Neuronal stem cell (in vitro differentiated cells): Measurements from ENCODE around the gene ABCB6.

ENCODE experiments used
- DNase-seq: peaks from one replicate; pipeline ENCODE4 v3.0.0-alpha.2; 2013; ENCODE audit warnings: low spot score
- H2AFZ ChIP-seq: one replicate; pipeline ENCODE4 v1.6.1; 2013; ENCODE audit warnings: mild to moderate bottlenecking, low read length, inconsistent platforms
- H2AK5ac ChIP-seq: 2 replicates; pipeline ENCODE4 v1.6.1; 2013; ENCODE audit warnings: low read depth, mild to moderate bottlenecking, inconsistent platforms, low read length, moderate library complexity, mixed read lengths
- H2BK120ac ChIP-seq: 2 replicates; pipeline ENCODE4 v1.6.1; 2013; ENCODE audit warnings: low read depth, mild to moderate bottlenecking, inconsistent platforms, low read length, moderate library complexity, mixed read lengths
- H2BK12ac ChIP-seq: one replicate; pipeline ENCODE4 v1.6.1; 2013; ENCODE audit warnings: low read length, inconsistent platforms
- H2BK15ac ChIP-seq: 2 replicates; pipeline ENCODE4 v1.6.1; 2013; ENCODE audit warnings: mild to moderate bottlenecking, low read length, inconsistent platforms, mixed read lengths
- H2BK5ac ChIP-seq: one replicate; pipeline ENCODE4 v1.6.1; 2013; ENCODE audit warnings: inconsistent platforms, mild to moderate bottlenecking, low read length, moderate library complexity
- H3K14ac ChIP-seq: one replicate; pipeline ENCODE4 v1.6.1; 2013; ENCODE audit warnings: low read length, inconsistent platforms
- H3K18ac ChIP-seq: 2 replicates; pipeline ENCODE4 v1.6.1; 2013; ENCODE audit warnings: low read length, inconsistent platforms
- H3K23ac ChIP-seq: 2 replicates; pipeline ENCODE4 v1.6.1; 2013; ENCODE audit warnings: low read depth, mild to moderate bottlenecking, mixed read lengths, low read length, inconsistent platforms; ENCODE audit not compliant: poor library complexity
- H3K27ac ChIP-seq: replicated peaks from 3 replicates; pipeline ENCODE4 v1.5.1; 2013; ENCODE audit warnings: low read length, inconsistent platforms
- H3K27me3 ChIP-seq, 3 experiments: 2 replicates each; pipeline ENCODE4 v1.6.1; 2013; ENCODE audit warnings: low read length in 3 of 3, mild to moderate bottlenecking in 2 of 3, inconsistent platforms in 1 of 3, low read depth in 1 of 3, mixed read lengths in 1 of 3, moderate library complexity in 1 of 3; ENCODE audit not compliant: control insufficient read depth in 3 of 3, insufficient read depth in 3 of 3
- H3K36me3 ChIP-seq, 2 donors: replicated peaks in 1 of 2; 2 replicates each; pipeline ENCODE4 v1.6.1; 2013; ENCODE audit warnings: low read length in 2 of 2; ENCODE audit not compliant: control insufficient read depth in 2 of 2, insufficient read depth in 2 of 2
- H3K4ac ChIP-seq: 2 replicates; pipeline ENCODE4 v1.6.1; 2013; ENCODE audit warnings: inconsistent platforms, mild to moderate bottlenecking, low read length, moderate library complexity
- H3K4me1 ChIP-seq, 2 donors: 1 replicate in 1 of 2; 2 replicates in 1 of 2; pipeline ENCODE4 v1.6.1; 2013; ENCODE audit warnings: low read length in 2 of 2, low read depth in 1 of 2; ENCODE audit not compliant: control insufficient read depth in 2 of 2, insufficient read depth in 1 of 2
- H3K4me2 ChIP-seq: one replicate; pipeline ENCODE4 v1.6.1; 2013; ENCODE audit warnings: mild to moderate bottlenecking, low read length, inconsistent platforms; ENCODE audit not compliant: insufficient read depth, poor library complexity, severe bottlenecking
- H3K4me3 ChIP-seq, 2 donors: 2 replicates each; pipeline ENCODE4 v1.5.1; 2013; ENCODE audit warnings: low read length in 2 of 2, mild to moderate bottlenecking in 2 of 2, inconsistent platforms in 1 of 2, moderate library complexity in 1 of 2
- H3K79me1 ChIP-seq: one replicate; pipeline ENCODE4 v1.6.1; 2013; ENCODE audit warnings: low read depth, mild to moderate bottlenecking, inconsistent platforms, low read length, moderate library complexity
- H3K9ac ChIP-seq: one replicate; pipeline ENCODE4 v1.6.1; 2013; ENCODE audit warnings: mild to moderate bottlenecking, low read depth, low read length, inconsistent platforms; ENCODE audit not compliant: poor library complexity
- H3K9me3 ChIP-seq, 2 donors: replicated peaks in 1 of 2; 2 replicates each; pipeline versions ENCODE3 to v1.6.1; 2013; ENCODE audit warnings: low read length in 2 of 2, mild to moderate bottlenecking in 2 of 2, inconsistent platforms in 1 of 2, low read depth in 1 of 2, mixed read lengths in 1 of 2, moderate library complexity in 1 of 2; ENCODE audit not compliant: control insufficient read depth in 2 of 2, insufficient read depth in 1 of 2
- H4K8ac ChIP-seq: one replicate; pipeline ENCODE4 v1.6.1; 2013; ENCODE audit warnings: low read depth, mild to moderate bottlenecking, inconsistent platforms, low read length, moderate library complexity
- H4K91ac ChIP-seq: one replicate; pipeline ENCODE4 v1.6.1; 2013; ENCODE audit warnings: low read length, low read depth, mild to moderate bottlenecking, inconsistent platforms; ENCODE audit not compliant: poor library complexity
- WGBS, 2 donors: extraction: QIAGEN DNeasy Blood & Tissue Kit; methylation state at CpG; one replicate each; pipeline ENCODE4 v1.1.7; 2013; ENCODE audit warnings: missing lambda C conversion rate in 2 of 2, mixed read lengths in 1 of 2; ENCODE audit not compliant: insufficient read length in 2 of 2, insufficient replicate concordance in 1 of 2; ENCODE audit errors: extremely low coverage in 2 of 2; 5-methylcytosine and 5-hydroxymethylcytosine counted together

The ABCB6 gene

DNA sequence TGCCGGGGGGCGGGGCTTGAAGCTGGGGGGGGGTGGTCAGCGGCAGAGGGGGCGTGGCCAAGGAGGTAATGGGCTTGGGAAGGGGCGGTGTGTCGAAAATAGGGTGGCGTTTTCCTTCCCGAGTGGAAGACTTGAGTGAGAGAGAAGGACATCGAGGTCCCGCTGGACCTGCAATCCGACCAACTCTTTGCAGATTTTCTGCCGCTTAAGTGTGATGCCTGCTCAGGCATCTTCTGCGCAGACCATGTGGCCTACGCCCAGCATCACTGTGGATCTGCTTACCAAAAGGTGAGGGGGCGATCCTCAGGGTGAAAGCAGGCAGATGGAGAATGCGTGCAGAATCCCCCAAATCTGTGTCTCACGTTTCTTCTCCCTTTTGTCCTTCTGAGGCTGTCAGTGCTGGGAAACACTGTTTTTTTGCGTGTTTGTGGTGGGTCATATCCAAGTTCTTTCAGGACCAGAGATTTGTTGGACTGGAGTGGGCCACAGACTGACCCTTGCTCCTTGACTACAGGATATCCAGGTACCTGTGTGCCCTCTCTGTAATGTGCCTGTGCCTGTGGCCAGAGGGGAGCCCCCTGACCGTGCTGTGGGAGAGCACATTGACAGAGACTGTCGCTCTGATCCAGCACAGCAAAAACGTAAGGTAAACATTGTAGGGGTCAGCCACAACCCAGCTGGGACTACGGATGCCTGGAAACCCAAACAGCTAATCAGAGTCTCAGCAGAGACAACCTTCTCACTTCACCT, 11.4 kb downstream of the ABCB6 start:
- Histone ChIP-seq H3K9me3 (peaks cover 0 to 2% of the 10 kb centered on the region in 2 donors), H2BK120ac (no peak overlapping the region), H3K4ac (no peak overlapping the region), H3K27me3 (no peaks in the 10 kb centered on the region), H3K79me1 (no peaks in the 10 kb centered on the region), H3K9ac (peak overlapping the region; percentile 45), H3K23ac (no peak overlapping the region), H3K27ac (peak overlapping the region; percentile 93), H2BK15ac (no peak overlapping the region), H3K4me2 (peak overlapping the region; percentile 51), H2AK5ac (no peak overlapping the region), H2BK12ac (no peak overlapping the region), H2BK5ac (no peak overlapping the region), H3K4me1 (peaks cover 7 to 8% of the 10 kb centered on the region in 2 donors), H3K14ac (no peak overlapping the region), H2AFZ (peak overlapping the region; percentile 96), H3K18ac (peak overlapping the region; percentile 33), H4K8ac (no peak overlapping the region), H4K91ac (no peak overlapping the region), H3K4me3 (peak overlapping the region; percentile 54 to 82), H3K36me3 (peaks cover 30 to 41% of the 10 kb centered on the region in 2 donors)
- DNase-seq: no peak
- no CpG with 5 or more reads among the region's 22 CpGs for WGBS, 2 donors

- no CpG with 5 or more reads among the region's 76 CpGs for WGBS, 2 donors
Observed at GRCh38 chr2:219206328-219207133, 12.2 kb downstream of the ABCB6 start, which contains the start of gene ZFAND2B. Gene ZFAND2B (plus strand): TSS chr2:219206782. CDS start chr2:219206988, 206 bp downstream.

DNA sequence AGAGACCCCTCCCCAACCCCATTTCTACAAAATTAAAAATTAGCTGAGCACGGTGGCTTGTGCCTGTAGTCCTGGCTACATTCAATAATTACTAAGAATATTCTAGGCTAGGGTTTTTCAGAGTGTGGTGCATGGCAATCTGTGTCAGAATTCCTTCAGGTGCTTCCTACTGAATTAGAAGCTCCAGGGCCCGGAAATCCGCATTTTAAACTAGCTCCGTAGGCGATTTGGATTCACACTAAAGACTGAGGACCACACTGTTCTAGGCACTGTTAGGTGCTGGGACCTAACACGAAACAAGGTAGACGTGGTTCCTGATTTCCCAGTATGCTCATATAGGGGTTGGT, 12.8 kb downstream of the ABCB6 start:
- no peak overlapping the region for H3K14ac ChIP-seq
- no peak overlapping the region for H2BK120ac ChIP-seq
- peaks cover 7 to 8% of the 10 kb centered on the region in 2 donors for H3K4me1 ChIP-seq
- H2BK5ac ChIP-seq: no peak overlapping the region
- no peak overlapping the region for H3K27ac ChIP-seq
- no peak overlapping the region for H3K18ac ChIP-seq
- no peak overlapping the region for H3K23ac ChIP-seq
- no peak overlapping the region for H4K91ac ChIP-seq
- no peak overlapping the region for H2AK5ac ChIP-seq
- H3K36me3 ChIP-seq: peaks cover 23 to 31% of the 10 kb centered on the region in 2 donors
- peak overlapping the region; percentile 57 for H3K4me2 ChIP-seq
- H3K4me3 ChIP-seq: peak overlapping the region; percentile 54 to 88
- peak overlapping the region; percentile 96 for H2AFZ ChIP-seq
- no peaks in the 10 kb centered on the region for H3K79me1 ChIP-seq
- no peak overlapping the region for H3K9ac ChIP-seq
- no CpG with 5 or more reads among the region's 7 CpGs for WGBS, 2 donors
- H3K9me3 ChIP-seq: peaks cover 0 to 2% of the 10 kb centered on the region in 2 donors
- H3K4ac ChIP-seq: no peak overlapping the region
- H2BK12ac ChIP-seq: no peak overlapping the region
- DNase-seq: no peak
- no peaks in the 10 kb centered on the region for H3K27me3 ChIP-seq
- no peak overlapping the region for H4K8ac ChIP-seq
- H2BK15ac ChIP-seq: no peak overlapping the region

More at GRCh38 chr2:219206328-219207133, 12.2 kb downstream of the ABCB6 start, which contains the start of gene ZFAND2B:
- Histone ChIP-seq H2AFZ (peak within 1 kb of the TSS; percentile 96), H2BK12ac (no peak within 1 kb of the TSS), H3K4me3 (peak within 1 kb of the TSS; percentile 54 to 88), H4K91ac (no peak within 1 kb of the TSS), H3K23ac (no peak within 1 kb of the TSS), H2BK15ac (no peak within 1 kb of the TSS), H3K27me3 (no peaks in the 10 kb centered on the region), H3K79me1 (no peaks in the 10 kb centered on the region), H3K4me1 (peaks cover 7 to 8% of the 10 kb centered on the region in 2 donors), H3K9ac (peak within 1 kb of the TSS; percentile 85), H3K27ac (peak within 1 kb of the TSS; percentile 93), H3K9me3 (peaks cover 0 to 2% of the 10 kb centered on the region in 2 donors), H2BK120ac (no peak within 1 kb of the TSS), H2BK5ac (no peak within 1 kb of the TSS), H3K14ac (no peak within 1 kb of the TSS), H3K4me2 (peak within 1 kb of the TSS; percentile 57), H3K36me3 (peaks cover 26 to 36% of the 10 kb centered on the region in 2 donors), H3K18ac (peak within 1 kb of the TSS; percentile 98), H4K8ac (no peak within 1 kb of the TSS), H2AK5ac (no peak within 1 kb of the TSS), H3K4ac (no peak within 1 kb of the TSS)
- DNase-seq: peak; percentile 95

GRCh38 chr2:219205165-219205538, 13.6 kb downstream of the ABCB6 start:
- no peak overlapping the region for H3K14ac ChIP-seq
- no peak overlapping the region for H2BK12ac ChIP-seq
- H3K27ac ChIP-seq: no peak overlapping the region
- H3K36me3 ChIP-seq: peaks cover 17 to 23% of the 10 kb centered on the region in 2 donors
- no peak overlapping the region for H2AFZ ChIP-seq
- no peak for DNase-seq
- H3K4me2 ChIP-seq: no peak overlapping the region
- H2BK5ac ChIP-seq: no peak overlapping the region
- no peak overlapping the region for H3K23ac ChIP-seq
- H3K4me1 ChIP-seq: peaks cover 7 to 8% of the 10 kb centered on the region in 2 donors
- H2BK120ac ChIP-seq: no peak overlapping the region
- no peak overlapping the region for H2BK15ac ChIP-seq
- H3K4me3 ChIP-seq: no peak overlapping the region
- H2AK5ac ChIP-seq: no peak overlapping the region
- no peak overlapping the region for H3K18ac ChIP-seq
- H3K79me1 ChIP-seq: no peaks in the 10 kb centered on the region
- WGBS, 2 donors: no CpG with 5 or more reads among the region's 5 CpGs
- no peak overlapping the region for H3K4ac ChIP-seq
- H3K27me3 ChIP-seq: no peaks in the 10 kb centered on the region
- no peak overlapping the region for H3K9ac ChIP-seq
- H4K91ac ChIP-seq: no peak overlapping the region
- H4K8ac ChIP-seq: no peak overlapping the region
- peaks cover 0 to 2% of the 10 kb centered on the region in 2 donors for H3K9me3 ChIP-seq
